ENCODE measurements around the gene STK35. TPM values are rescaled to one million over a fixed set of nuclear protein-coding genes. Genes with fewer than 3 reads are reported as not detected.
"Not testable (repeated sequence)": the region's sequence is repeated elsewhere in the genome, so short reads cannot be mapped to it uniquely, and the experiment has no call there.

The STK35 gene
- total RNA-seq, 1 experiment from 2014 or later: 10.4 TPM

GRCh38 chr20:2183381-2183780, 81.8 kb downstream of the STK35 start:
- DNase-seq (ENCODE audit: low spot score): no peak

DNA sequence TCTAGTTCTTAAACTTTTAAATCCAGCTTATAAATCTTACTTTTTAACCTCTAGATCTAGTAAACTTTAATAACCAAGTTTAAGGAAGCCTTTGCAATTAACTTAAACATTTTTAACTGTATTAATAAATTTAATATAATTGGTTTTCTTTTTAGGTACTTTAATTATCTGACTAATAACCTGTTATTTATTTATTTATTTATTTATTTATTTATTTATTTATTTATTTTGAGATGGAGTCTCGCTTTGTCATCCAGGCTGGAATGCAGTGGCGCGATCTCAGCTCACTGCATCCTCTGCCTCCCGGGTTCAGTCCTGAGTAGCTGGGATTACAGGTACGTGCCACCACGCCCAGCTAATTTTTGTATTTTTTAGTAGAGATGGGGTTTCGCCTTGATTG, 83.3 kb downstream of the STK35 start:
- not testable (repeated sequence) for DNase-seq (ENCODE audit: low spot score)

DNA sequence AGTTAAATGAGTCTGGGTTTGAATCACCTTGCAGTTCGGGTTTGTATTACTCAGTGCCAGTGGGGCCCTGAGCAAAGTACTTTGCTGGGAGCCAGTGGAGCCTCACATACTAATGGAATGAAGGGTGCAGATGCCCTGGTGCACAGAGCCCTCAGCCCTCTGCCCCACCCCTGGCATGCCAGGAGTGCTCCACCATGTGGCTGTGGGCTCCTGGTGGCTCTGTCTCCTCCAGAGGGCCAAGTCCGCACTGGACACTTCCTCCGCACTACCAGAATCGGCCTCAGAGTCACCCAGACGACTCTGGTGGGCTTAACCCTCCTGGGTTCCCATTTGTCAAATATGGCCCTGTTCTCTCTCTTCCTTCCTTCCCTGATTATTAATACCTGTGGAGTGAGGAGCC, 94.0 kb downstream of the STK35 start:
- no peak for DNase-seq (ENCODE audit: low spot score)

GRCh38 chr20:2197166-2197565, 95.5 kb downstream of the STK35 start:
- DNase-seq (ENCODE audit: low spot score): no peak

Other genes with a start within 250 kb of the STK35 start
- 6.8 and 10.6 TPM in 2 replicates for gene SIRPA, start 206.4 kb upstream of the STK35 start, total RNA-seq (2014; rRNA removed; shearing (Covaris generic))
- not detected in 2 replicates for gene PDYN, start 107.8 kb upstream of the STK35 start, total RNA-seq (2014; rRNA removed; shearing (Covaris generic))
- gene TGM3, start 194.2 kb downstream of the STK35 start, total RNA-seq (2014; rRNA removed; shearing (Covaris generic)): not detected in 2 replicates

All from H4 (cell line).